ENCODE measurements around the gene TMEM156.
"Not testable (repeated sequence)": the region's sequence is repeated elsewhere in the genome, so short reads cannot be mapped to it uniquely, and the experiment has no call there.

TMEM156 gene

DNA sequence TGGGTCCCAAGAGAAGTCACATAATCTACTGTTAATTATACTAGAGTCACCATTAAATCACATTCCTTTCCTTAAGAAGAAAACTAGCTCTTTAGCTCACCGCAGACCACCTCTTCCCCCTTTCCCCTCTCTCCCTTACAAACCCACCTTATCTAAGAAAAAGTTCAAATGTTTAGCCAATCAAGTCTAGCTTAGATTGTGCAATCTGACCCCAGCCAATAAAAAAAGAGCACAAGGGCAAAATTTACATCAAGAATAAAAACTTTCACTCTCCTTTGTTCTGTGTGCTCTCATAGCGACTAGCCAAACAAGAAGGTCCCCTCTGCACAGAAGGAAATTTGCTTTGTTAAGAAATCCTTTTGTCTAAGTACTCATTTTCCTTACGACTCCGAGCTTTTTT, 76.3 kb downstream of the TMEM156 start:
- DNase-seq = no peak

DNA sequence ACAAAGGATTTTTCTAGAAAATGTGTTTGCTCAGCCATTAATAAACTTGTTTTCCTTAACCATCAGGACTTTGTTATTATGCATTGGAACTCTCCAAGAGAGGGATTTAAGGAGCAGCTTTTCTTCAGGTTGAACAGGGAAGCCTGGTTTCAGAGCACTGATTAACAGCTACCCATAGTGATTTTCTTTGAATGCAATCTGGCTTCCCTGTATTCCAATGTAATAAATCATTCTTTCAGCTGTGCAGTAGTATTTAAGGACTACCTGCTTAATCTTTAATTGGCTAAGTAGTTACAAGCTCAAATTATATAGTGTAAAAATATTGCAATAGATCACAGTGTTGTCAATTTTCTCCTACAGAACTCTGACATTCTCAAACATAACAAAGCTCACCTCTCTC, 77.5 kb downstream of the TMEM156 start:
- no peak for DNase-seq

DNA sequence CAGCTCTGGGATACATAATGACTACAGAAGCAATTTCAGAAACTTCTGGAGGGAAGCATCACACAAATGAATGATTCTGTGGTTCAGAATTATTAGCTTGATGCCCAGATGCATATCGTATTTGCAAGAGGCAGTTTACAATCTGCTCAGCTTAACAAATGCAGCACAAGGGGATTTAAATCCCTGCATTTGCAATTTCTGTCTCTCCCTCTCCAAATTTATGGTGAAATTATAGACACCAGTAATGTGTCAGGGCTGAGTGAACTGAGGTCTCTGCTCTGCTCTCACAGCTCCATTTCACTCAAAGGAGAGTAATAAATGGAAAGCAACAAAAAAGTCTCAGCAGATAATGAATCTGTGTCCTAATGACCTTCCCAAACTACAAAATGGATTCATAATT, 80.2 kb downstream of the TMEM156 start:
- no peak for DNase-seq

DNA sequence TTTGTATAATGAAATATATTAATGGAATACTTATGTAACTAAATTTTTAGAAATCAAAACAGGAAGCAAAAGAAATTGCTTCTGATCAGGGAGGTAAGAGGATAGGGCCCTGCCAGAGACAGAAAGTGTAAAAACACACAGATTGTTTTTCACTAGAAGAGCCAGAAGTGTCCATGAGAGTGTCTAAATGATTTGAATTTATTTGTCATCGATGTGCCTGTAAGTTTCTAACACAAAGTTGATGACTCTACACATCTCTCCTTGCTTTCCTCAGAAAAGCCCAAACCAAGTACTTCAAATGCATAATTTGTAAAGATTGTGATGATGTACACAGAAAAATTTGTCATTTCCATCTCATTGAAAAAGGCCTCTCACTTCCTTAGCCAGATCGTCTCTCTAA, 80.6 kb downstream of the TMEM156 start:
- no peak for DNase-seq

DNA sequence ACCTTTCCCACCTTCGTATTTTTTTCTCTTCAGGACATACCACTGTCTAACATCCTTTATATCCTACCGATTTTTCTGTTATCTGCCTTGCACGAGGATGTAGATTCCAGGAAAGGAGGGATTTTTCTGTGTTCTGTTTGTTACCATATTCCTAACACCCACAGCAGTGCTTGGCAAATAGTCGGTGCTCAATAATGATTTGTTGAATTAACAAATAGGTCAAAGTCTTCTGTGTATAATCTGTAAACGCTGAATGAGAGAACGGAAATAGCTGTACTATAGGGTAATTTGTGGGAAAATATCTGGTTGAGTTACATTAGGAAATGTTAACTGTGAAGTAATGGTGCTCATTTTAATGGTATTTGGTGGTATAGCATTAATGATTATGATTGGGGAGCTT, 81.5 kb downstream of the TMEM156 start:
- no peak for DNase-seq

DNA sequence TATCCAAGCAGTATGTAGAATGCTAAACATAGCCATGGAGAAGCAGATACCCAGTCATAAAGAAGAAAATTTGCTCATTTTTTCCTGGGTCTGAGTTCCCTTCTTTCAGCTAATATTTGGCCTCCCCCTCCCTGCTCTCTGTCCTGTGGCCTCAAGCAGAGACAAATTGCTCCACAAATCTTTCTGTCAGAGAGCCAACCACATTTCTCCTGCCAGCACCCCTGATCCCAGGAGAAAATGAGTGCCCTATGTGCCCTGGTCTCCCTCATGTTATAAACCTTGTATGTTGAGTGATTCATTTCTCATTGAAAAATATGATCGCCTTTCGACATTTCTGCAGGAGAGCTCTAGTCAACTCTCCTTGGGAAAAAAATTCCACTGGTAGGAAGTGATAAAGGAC, 82.0 kb downstream of the TMEM156 start:
- no peak for DNase-seq

DNA sequence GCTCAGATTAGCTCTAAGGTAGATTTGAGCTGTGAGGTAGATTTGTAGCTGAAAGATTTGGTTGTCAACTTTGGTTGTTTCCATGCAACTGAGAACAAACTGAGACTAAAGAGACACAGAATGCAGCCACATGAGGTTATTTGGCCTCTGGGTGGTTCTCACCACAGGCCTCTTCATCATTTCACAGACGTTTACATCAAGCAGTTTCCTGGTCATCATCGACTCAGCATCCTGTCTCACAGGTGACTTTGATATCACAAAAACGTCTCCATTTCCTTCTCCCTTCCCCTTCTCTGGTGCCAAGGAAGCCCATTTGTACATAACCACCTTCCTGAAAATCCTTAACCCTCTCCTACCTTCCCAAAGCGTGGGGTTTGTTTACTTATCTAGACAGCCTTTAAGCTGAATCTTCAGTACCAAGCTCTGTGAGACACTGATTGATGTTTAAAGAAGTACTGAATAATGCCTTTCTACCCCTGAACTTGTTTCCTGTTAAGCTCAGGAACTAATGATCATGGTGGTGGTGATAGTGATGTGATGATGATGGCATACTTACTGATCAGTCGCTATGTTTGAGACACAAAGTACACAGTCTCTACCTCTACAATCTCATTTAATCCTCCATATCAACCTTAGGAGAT, 82.7 kb downstream of the TMEM156 start:
- DNase-seq = peak; percentile 40

DNA sequence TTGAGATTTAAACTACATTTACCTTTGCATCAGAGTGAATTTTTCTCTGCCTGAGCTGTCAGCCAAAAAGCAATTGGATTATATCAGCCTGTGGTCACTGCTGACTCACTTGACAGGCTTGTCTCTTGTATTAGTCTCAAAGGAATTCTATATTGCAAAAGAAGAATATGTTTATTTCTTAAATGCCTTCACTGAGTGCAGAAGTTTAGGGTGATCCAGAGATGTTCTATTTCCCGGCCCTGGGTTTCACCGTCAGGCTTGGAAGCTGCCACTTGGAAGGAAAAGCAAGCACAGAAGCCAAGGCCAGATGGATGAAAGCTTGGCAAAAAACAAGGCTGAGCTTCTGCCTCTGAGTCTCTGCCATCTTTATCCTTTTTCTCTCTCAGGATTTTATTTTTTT, 83.7 kb downstream of the TMEM156 start:
- peak; percentile 89 for DNase-seq

DNA sequence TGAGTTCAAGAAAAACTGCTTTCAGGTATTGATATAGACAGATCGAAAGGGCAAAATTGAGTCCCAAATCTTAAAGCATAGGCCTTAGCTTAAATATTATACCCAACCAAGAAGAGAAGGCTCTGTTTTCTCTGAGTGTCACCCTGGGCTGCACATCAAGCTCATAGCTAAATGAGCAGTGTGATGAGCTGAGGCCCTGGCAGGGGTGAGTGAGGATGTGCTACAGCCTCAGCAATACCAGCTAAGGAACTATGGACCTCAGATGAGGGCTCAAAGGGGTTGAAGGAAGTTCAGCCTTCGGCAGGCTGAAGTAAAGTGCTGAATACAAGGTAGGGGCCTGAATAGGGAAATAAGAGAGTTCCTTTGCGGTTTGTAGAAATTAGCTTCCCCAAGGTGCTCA, 85.3 kb downstream of the TMEM156 start:
- no peak for DNase-seq

DNA sequence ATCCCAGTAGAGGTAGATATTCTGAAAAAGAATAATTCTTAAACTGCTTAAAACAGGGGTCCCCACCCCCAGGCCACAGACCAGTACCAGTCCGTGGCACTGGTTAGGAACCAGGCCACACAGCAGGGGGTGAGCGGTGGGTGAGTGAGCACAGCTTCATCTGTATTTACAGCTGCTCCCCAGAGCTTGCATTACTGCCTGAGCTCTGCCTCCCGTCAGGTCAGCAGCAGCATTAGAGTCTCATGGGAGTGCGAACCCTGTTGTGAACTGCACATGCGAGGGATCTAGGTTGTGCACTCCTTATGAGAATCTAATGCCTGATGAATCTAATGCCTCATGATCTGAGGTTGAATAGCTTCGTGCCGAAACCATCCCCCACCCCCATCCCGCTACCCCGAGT, 87.8 kb downstream of the TMEM156 start:
- DNase-seq = no peak

DNA sequence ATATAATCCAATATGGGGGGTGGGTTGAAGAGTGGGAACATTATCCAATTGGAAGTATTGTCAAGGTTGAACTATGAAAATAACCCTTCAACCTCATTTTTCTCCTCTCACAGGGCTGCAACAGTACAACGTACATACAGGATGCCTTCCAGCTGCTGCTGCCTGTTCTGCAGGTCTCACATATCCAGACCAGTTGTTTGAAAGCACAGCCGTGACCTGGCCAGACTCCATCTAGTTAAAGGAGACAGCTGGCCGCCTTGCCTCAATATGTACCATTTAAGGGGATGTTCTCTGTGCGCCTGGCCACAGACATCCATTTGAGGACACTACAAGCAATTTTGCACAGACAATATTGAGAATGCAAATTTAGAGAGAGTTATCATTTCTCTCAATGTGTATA, 88.9 kb downstream of the TMEM156 start:
- no peak for DNase-seq

DNA sequence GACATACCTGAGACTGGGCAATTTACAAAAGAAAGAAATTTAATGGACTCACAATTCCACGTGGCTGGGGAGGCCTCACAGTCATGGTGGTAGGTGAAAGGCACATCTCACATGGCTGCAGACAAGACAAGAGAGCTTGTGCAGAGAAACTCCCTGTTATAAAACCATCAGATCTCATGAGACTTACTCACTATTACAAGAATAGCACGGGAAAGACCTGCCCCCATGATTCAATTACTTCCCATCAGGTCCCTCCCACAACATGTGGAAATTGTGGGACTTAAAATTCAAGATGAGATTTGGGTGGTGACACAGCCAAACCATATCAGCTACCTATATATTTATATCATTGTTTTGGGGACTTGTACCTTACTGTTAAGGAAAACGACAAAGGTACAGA, 90.3 kb downstream of the TMEM156 start:
- DNase-seq = not testable (repeated sequence)

DNA sequence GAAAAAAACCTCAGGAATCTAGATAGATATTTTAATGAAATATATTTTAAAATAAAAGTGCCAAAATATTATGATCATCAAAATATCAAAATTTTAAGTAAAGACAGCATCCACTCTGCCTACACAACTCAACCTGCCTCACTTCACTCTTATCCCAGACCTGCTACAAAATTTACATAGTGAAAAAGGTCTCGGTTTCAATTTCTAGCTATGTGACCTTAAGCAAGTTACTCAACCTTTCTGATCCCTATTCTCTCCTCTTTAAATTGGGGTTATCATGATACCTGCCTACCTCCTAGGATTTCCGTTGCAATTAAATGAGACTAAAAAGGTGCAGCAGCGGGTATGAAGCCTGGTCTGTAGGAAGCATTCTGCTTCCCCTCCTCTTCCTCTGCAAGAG, 91.7 kb downstream of the TMEM156 start:
- DNase-seq = no peak

DNA sequence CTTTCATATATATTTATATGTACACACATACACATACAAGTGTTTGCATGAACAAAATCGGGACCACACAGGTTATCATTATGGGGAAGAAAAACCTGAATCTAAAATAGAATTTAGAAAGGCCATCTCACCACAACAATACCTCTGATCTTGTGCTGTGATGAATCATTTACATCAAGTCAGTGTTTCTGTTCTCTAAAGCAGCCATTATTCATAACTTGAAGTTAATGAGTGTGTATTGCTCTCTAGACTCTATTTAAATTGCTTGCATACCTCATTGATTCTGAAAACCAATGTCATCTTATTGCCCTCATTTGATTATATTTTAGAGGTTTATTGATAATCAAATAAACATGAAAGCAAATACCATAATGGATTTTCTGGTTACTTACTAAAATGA, 93.0 kb downstream of the TMEM156 start:
- no peak for DNase-seq

DNA sequence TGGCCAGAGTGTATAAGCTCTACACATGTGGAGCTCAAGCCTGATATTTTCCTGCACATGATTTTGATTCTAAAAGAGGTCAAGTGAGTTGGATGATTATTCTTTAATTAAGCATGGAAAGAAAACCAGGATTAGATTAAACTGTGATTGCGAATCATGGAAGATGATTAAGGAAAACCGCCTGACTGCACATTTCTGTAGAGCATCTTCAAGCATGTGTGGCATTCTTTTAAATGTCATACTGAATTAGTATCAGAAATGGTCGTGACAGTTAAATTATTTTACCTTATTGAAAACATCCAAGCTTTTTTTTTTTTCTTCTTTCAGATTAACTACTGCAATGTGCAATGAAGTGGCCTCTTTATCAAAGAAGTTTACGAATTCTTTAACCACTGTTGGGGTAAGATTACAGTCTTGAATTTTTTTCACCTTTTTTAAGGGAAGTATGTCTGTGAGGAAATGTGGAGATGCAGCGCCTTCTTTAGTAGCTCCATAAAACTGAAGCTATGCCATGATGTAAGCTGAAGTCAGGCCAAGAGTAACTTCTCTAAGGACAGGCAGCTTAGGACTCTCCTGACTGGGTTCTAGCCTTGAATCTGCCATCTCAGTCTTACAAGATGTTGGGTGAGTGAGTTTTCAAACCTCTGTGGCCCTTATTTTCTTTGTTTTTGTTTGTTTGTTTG, 96.7 kb downstream of the TMEM156 start:
- DNase-seq = no peak

DNA sequence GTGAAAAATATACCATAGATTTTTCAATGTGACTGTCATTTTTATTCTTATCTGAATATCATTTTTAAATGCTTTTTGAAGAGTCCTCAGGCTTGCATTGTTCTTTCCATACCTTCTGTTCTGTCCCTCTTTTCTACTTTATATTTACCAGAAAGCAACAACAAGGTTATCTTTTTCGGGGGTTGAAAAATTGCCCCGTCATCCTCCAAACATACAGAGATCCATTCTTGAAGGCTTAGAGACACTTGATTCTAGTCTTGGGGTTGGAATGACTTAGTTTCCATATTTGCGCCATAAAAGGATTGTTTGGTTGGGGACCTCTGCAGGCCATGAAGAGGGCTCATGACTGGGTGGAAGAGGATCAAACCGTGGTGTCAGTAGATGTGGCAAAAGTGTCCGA, 101.1 kb downstream of the TMEM156 start:
- DNase-seq = no peak

DNA sequence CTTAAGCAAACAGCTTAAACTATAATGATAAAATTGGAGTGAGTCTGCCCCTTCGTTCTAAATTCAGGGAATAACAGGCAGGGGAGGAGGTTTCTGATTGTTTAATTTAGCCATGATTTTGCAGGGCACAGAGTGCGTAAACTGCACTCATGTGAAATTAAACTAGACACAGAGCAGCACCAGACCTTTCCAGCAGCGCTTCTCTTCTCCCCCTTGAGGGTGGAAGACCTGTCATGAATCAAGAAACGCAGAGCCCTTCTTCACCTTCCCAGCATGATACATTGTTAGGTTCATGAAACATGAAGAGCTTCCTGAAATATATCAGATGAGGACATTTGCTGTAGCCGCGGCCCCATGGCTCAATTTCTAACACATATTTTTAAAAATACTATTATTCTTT, 101.5 kb downstream of the TMEM156 start:
- DNase-seq = no peak

DNA sequence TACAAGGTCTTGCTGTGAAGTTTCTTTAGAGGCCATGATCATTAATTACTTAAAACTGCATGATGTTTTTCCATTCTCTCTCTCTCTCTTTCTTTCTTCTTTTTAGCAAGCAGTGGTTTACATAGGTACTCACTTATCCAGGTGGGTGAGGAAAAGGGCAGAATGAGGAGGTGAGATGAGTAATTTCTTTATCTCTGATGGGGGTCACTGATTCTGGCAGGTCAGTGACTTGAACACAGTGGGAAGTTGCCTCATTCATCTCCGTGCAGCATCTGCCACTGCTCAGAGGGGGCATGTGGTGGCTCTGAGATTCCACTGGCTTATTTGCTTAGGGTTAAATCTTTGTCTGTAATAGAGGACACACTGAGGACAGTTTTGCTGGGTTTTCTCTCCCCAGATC, 102.0 kb downstream of the TMEM156 start:
- DNase-seq = no peak

DNA sequence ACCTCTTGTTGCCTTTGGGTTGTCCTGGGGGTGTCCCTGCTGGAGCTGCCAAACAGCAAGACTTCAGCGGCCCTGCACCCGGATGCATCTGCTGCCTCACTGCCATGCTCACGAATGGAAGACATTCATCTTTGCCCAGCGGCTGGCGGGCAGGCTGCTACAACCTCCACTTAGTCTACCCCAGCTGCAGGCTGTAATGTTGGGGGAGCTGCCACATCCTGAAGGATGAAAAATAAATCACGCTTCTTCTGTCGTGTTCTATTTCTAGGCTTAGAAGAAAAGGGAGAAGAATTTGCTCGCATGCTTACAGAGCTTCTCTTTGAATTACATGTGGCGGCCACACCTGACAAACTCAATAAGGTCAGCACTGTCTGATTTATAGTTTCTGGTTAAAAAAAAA, 103.2 kb downstream of the TMEM156 start:
- no peak for DNase-seq

DNA sequence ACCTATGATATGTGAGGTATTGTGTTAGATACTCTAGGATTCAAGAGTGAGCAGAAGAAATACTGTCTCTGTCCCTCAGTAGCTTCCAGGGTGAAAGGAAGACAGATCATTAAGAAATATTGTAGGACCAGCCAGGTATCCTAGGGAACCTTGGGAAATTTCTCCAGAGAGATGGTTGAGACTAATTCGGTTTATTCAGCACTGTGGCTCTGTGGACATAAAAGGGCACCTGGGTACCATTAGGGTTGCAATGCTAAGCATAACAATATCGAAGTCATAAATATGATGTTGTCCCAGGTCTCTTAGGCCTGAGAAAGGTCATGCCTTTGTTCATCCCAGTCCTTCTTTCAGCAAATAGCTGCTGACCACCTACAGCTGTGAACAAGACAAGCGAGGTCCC, 103.6 kb downstream of the TMEM156 start:
- DNase-seq = no peak

DNA sequence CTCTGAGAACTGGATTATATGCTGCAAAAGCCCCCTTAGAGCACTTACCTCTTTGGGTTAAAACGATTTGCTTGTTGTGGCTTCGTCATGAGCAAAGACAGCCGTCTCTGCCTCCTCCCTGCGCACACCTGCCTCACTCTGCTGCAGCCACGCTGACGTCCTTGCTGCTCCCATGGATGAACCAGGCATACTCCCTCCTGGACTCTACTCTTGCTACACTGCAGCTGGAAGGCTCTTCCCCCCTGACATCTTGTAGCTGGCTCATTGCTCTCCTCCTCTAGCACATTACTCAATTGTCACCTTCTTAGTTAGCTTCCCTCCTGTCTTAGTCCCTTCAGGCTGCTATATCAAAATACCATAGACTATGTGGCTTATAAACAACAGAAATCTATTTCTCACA, 105.3 kb downstream of the TMEM156 start:
- no peak for DNase-seq

DNA sequence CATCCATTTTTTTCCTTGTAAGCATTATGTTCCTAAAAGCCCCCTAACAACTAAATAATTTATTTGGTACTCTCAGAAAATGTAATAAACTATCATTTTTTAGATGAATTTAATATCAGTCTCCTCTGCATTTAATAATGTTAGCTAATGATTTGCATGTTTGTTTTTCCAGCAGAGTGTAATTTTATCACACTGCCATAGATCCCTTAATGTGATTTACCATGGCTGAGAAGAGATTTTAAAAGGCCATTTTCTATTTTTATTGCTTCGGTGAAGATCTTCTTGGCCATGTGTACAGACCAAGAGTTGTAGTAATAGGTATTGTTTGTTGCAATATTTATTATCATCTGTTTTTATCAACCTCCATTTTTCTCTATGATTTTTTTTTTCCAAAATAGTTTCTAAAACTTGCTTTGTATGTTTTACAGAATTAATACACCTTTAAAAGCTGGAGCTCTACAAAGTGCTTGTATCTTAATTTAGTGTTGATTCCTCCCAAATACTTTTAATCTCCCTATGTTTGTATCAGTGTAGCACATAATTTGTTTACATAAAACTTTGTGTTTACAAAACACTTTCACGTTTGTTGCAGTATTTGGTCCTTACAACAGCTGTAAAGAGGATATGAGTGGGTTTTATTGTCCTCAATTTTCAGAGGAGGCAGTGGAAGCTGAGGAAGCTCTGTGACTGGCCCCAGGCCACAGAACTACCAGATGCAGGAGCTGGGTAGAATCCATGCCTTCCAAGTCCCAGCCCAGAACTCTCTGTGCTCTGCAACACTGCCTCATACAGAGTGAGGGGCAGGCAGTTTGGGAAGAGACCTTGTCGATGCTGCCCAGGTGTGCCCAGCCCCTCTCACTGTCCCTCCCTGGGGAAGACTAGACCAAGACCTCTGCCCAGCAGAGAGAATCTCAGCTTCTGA, 106.5 kb downstream of the TMEM156 start:
- DNase-seq = no peak

DNA sequence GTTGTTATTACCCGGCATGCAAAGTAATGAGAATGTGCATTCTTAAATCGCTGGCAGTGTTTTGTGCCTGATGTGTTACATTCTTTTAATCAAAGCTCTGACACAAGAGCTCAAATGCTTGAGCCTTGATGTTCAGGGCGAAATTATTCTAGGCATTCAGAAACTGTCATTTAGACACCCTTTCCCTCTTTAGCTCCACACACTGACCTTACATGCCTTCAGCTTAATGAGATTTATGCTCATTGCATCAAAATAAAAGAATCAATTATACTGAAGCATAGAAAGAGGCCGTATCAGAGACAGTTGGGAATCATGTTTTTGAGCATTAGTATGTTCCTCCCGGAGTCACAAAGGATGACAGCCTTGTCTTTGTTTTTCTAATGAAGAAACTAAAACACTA, 107.9 kb downstream of the TMEM156 start:
- DNase-seq = no peak

DNA sequence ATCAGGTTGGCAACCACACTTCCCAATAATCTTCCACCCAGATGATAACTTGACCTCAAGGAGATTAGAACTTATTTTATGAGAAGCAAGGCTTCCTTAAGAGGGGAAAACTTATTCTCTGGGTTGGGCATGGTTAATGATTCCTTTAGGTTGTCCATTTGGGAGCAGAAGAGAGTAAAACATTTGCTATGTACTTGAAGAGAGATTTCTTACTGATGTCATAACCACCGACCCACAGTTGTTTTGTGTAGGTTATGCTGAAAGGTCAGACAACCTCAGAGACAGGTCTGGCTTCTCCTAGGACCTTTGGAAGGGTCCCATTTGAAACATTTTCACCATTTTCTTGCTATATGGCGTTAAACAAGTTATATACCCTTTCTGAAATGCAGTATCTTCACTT, 108.5 kb downstream of the TMEM156 start:
- DNase-seq = no peak
